Right lobe of liver (tissue), 6 donors: Measurements from ENCODE around the gene CASR. TPM values are rescaled to one million over a fixed set of nuclear protein-coding genes. Genes with fewer than 3 reads are reported as not detected.
"Not testable (repeated sequence)": the region's sequence is repeated elsewhere in the genome, so short reads cannot be mapped to it uniquely, and the experiment has no call there.

ENCODE experiments used
- ATAC-seq, 4 donors: fragments of 200-7000 bp; cut with Tn5 transposase; one replicate each; pipeline ENCODE4 v1.9.1; 2020; ENCODE audit warnings: mild to moderate bottlenecking in 4 of 4, moderate library complexity in 4 of 4
- DNase-seq, 3 donors: peaks; one replicate each; pipeline ENCODE4 v3.0.0-alpha.2; 2020
- H3K27ac ChIP-seq, 3 donors: fragments of 200-600 bp; one replicate each; pipeline ENCODE4 v1.8.0; 2022
- H3K27me3 ChIP-seq, 2 donors: fragments of 200-600 bp; one replicate each; pipeline ENCODE4 v1.8.0; 2022
- H3K36me3 ChIP-seq, 4 donors: fragments of 200-600 bp; sonication (generic) in 1 of 4; one replicate each; pipeline versions ENCODE4 v1.5.1 to v1.8.0; 2017 to 2022; ENCODE audit warnings: control low read depth in 1 of 4
- H3K4me1 ChIP-seq, 4 donors: fragments of 200-600 bp; sonication (generic) in 1 of 4; one replicate each; pipeline versions ENCODE4 v1.5.1 to v1.8.0; 2017 to 2022; ENCODE audit warnings: control low read depth in 1 of 4
- H3K4me3 ChIP-seq, 3 donors: fragments of 200-600 bp; one replicate each; pipeline ENCODE4 v1.8.0; 2022
- H3K9me3 ChIP-seq, 4 donors: fragments of 200-600 bp; sonication (generic) in 1 of 4; one replicate each; pipeline versions ENCODE4 v1.5.1 to v1.8.0; 2017 to 2022; ENCODE audit warnings: control low read depth in 1 of 4
- CTCF ChIP-seq, 4 donors: fragments of 200-600 bp in 3 of 4; fragments of 450-650 bp in 1 of 4; IDR thresholded peaks; one replicate each; pipeline versions ENCODE4 v1.5.1 to v1.8.0; 2016 to 2022; ENCODE audit warnings: antibody characterized with exemption in 4 of 4, mild to moderate bottlenecking in 2 of 4
- POLR2A ChIP-seq: fragments of 450-650 bp; IDR thresholded peaks from one replicate; pipeline ENCODE4 v1.6.1; 2017; ENCODE audit warnings: antibody characterized with exemption, mild to moderate bottlenecking
- WGBS: methylation state at CpG from one replicate; pipeline ENCODE4 v1.1.6; 2018; ENCODE audit warnings: low coverage, low lambda C conversion rate; ENCODE audit not compliant: insufficient coverage; ENCODE audit errors: missing lambda C conversion rate; 5-methylcytosine and 5-hydroxymethylcytosine counted together
- intact Hi-C, 2 donors: fragments of 100-400 bp; cut with DNase I; formaldehyde crosslinking; loops; one replicate each; pipeline versions ENCODE4 v1.11.2 to v1.14.1; 2022
- total RNA-seq, 6 experiments: library from RNA; depleted of rRNA in 2 of 6; stranded (reverse); fragments of >200 nt in 2 of 6; fragmentation: NEBNext Ultra II Directional in 3 of 6; extraction: Animal tissue kit (Norgen Biotek cat#: 25700) in 3 of 6; gene quantifications; one replicate each; pipeline versions ENCODE4 v1.1.0 to v1.2.4, GENCODE V29; 2016 to 2023
- donor health status: DM: no; HTN: yes; CAD: no.
- donor health status: DM: no; HTN: no; CAD: no.
- donor health status: DM: no; HTN: no; CAD: no.
- donor health status: DM: no; HTN: yes; CAD: no.
- donor health status: DM: no; HTN: yes; CAD: no.

Gene CASR
- total RNA-seq, 6 experiments from 2014 or later, result 0.06 to 0.16 (median 0.13) TPM; not detected in 1

GRCh38 chr3:122167630-122168029 lies 15.8 kb upstream of the CASR start:
- DNase-seq, result no peak
- intact Hi-C loops, result no loop called here
- Histone ChIP-seq H3K4me1 (no peaks in the 10 kb centered on the region), H3K36me3 (no peaks in the 10 kb centered on the region), H3K27ac (no peak overlapping the region), H3K27me3 (no peaks in the 10 kb centered on the region), H3K9me3 (no peaks in the 10 kb centered on the region), H3K4me3 (no peak overlapping the region)
- TF ChIP-seq POLR2A (no peak), CTCF (IDR thresholded peaks at IDR 0.05) (no peak)
- peak in 1 of 4 donors; percentile 29 for ATAC-seq

DNA sequence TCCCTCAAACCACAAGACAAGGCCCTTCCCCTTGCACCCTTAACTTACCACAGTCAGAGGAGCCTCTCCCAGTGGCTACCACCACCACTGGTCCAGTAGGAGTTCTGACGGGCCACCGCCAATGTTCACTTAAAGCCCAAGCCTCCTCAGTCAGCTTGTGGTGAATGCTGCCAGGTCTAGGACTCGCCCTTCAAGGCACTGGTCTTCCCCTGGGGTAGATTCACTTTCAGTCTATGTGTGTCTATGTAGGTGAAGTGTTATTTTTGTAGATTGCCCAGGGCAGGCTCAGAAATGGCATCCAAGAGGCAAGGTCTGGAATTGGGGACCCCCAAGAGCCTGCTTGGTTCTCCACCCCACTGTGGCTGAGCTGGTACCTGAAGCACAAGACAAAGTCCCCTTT lies 15.4 kb upstream of the CASR start:
- Histone ChIP-seq H3K36me3 (no peaks in the 10 kb centered on the region), H3K27ac (no peak overlapping the region), H3K27me3 (no peaks in the 10 kb centered on the region), H3K9me3 (no peaks in the 10 kb centered on the region), H3K4me1 (no peaks in the 10 kb centered on the region), H3K4me3 (no peak overlapping the region)
- DNase-seq, result no peak
- 100% methylated on average over 2 of the region's 3 CpGs for WGBS
- ATAC-seq, result no peak
- intact Hi-C loops, result no loop called here
- TF ChIP-seq POLR2A (no peak), CTCF (IDR thresholded peaks at IDR 0.05) (no peak)

DNA sequence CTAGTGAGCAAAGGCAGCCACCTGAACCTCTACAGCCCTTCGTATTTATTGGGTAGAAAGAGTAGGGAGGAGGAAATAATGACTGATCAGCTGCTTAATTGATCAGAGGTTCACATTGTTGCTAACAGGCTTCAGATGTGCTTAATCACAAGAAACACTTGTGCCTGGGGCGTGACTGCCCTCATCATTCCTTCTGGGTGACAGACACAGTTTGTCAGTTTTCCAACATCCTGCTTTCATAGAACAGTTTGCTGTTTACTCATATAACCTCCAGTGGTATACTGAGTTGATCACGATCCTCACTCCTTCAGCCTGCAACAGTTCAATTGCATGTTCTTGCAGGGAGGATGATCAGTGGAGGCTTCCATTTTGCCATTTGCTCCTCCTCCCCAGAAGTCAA lies 13.6 kb upstream of the CASR start:
- Histone ChIP-seq H3K27ac (no peak overlapping the region), H3K36me3 (no peaks in the 10 kb centered on the region), H3K4me1 (no peaks in the 10 kb centered on the region), H3K9me3 (no peaks in the 10 kb centered on the region), H3K4me3 (no peak overlapping the region), H3K27me3 (no peaks in the 10 kb centered on the region)
- ATAC-seq (no peak), DNase-seq (no peak)
- TF ChIP-seq POLR2A, result no peak
- TF ChIP-seq CTCF (IDR thresholded peaks at IDR 0.05), result no peak
- intact Hi-C loops, result no loop called here
- WGBS, result 70% methylated on average over 3 of the region's 3 CpGs

GRCh38 chr3:122171361-122171760 lies 12.1 kb upstream of the CASR start:
- H3K27me3 ChIP-seq, ATAC-seq, H3K4me3 ChIP-seq, intact Hi-C loops, H3K36me3 ChIP-seq, H3K9me3 ChIP-seq, DNase-seq, H3K27ac ChIP-seq, H3K4me1 ChIP-seq: not testable (repeated sequence)
- 85% methylated on average over 2 of the region's 2 CpGs for WGBS

DNA sequence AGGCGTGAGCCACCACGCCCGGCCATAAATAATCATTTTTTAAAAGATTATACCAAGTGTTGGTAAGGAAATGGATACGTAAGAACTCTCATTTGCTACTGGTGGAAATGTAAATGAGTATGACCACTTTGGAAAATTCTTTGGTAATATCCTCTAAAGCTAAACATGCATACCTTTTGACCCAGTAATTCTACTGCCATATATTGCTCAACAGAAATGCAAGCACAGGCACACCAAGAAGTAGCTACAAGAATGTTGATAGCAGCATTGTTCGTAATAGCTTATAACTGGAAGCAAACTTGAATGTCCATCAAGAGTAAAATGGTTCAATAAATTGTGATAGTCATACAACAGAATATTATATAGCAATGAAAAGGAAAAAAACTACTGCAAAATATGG lies 4.8 kb upstream of the CASR start:
- Histone ChIP-seq H3K27ac (no peak overlapping the region), H3K4me1 (peaks cover 0 to 3% (median 0%) of the 10 kb centered on the region in 4 donors), H3K36me3 (no peaks in the 10 kb centered on the region), H3K27me3 (peaks cover 0 to 5% of the 10 kb centered on the region in 2 donors), H3K4me3 (no peak overlapping the region), H3K9me3 (no peaks in the 10 kb centered on the region)
- no peak for TF ChIP-seq POLR2A
- intact Hi-C loops, result no loop called here
- ATAC-seq, result no peak
- no peak for DNase-seq
- 69% methylated on average over 5 of the region's 5 CpGs for WGBS
